Lung (tissue), 12 donors: Measurements from ENCODE around the gene KDM1B. TPM values are rescaled to one million over a fixed set of nuclear protein-coding genes. Genes with fewer than 3 reads are reported as not detected.
A peak's percentile ranks its signal among the peaks of the same experiment; 100 is the strongest.

Experiments used
- ATAC-seq: fragments of 200-7000 bp; cut with Tn5 transposase; one replicate; pipeline ENCODE4 v1.9.1; 2020; ENCODE audit warnings: moderate number of reproducible peaks; ENCODE audit not compliant: insufficient read depth, low FRiP score
- DNase-seq, 3 donors: peaks; one replicate each; pipeline ENCODE4 v3.0.0-alpha.2; 2013 to 2017
- H3K27ac ChIP-seq, 2 donors: one replicate each; pipeline ENCODE4 v1.5.1; 2013; ENCODE audit warnings: mild to moderate bottlenecking in 2 of 2, moderate library complexity in 2 of 2, control low read depth in 1 of 2, inconsistent platforms in 1 of 2, low read depth in 1 of 2, low read length in 1 of 2
- H3K27me3 ChIP-seq, 3 donors: one replicate each; pipeline ENCODE4 v1.5.1; 2013; ENCODE audit warnings: low read length in 2 of 3; ENCODE audit not compliant: control insufficient read depth in 3 of 3, insufficient read depth in 3 of 3
- H3K36me3 ChIP-seq, 4 donors: one replicate each; pipeline ENCODE4 v1.5.1; 2013; ENCODE audit warnings: low read length in 4 of 4, mild to moderate bottlenecking in 1 of 4, moderate library complexity in 1 of 4; ENCODE audit not compliant: control insufficient read depth in 4 of 4, insufficient read depth in 4 of 4
- H3K4me1 ChIP-seq, 5 donors: one replicate each; pipeline ENCODE4 v1.5.1; 2013; ENCODE audit warnings: low read length in 5 of 5, mild to moderate bottlenecking in 2 of 5, moderate library complexity in 1 of 5; ENCODE audit not compliant: control insufficient read depth in 5 of 5, insufficient read depth in 5 of 5
- H3K4me3 ChIP-seq: one replicate; pipeline ENCODE4 v1.5.1; 2013; ENCODE audit warnings: mild to moderate bottlenecking, control low read depth, moderate library complexity
- H3K9ac ChIP-seq, 2 donors: one replicate each; pipeline ENCODE4 v1.5.1; 2013; ENCODE audit warnings: low read length in 2 of 2, control low read depth in 1 of 2; ENCODE audit not compliant: insufficient read depth in 1 of 2
- H3K9me3 ChIP-seq, 4 donors: one replicate each; pipeline ENCODE4 v1.5.1; 2013; ENCODE audit warnings: low read length in 3 of 4, mild to moderate bottlenecking in 1 of 4, moderate library complexity in 1 of 4; ENCODE audit not compliant: control insufficient read depth in 4 of 4, insufficient read depth in 3 of 4
- WGBS, 2 donors: extraction: QIAGEN DNeasy Blood & Tissue Kit; methylation state at CpG; one replicate each; pipeline ENCODE4 v1.1.7; 2013; 5-methylcytosine and 5-hydroxymethylcytosine counted together
- polyA plus RNA-seq, 2 donors: library from polyadenylated mRNA; stranded (reverse); fragments of 200-250 nt; gene quantifications; one replicate each; pipeline ENCODE4 v1.2.1, GENCODE V29; 2013
- total RNA-seq, 2 donors: library from RNA; depleted of rRNA in 1 of 2; stranded (reverse); fragments of >200 nt in 1 of 2; gene quantifications; one replicate each; pipeline ENCODE4 v1.2.1, GENCODE V29; 2014 to 2021
- TF ChIP-seq, protein P1 (sequence below): IDR thresholded peaks from 2 replicates; pipeline ENCODE4 v1.5.1; 2012; ENCODE audit warnings: mild to moderate bottlenecking; ENCODE audit errors: control extremely low read depth, extremely low read depth
- donor health status: control.
- donor health status: control.
- donor health status: Bipolar disorder and iron deficiency.
- donor health status: healthy.
- donor health status: DM: yes; HTN: yes; CAD: no.

KDM1B gene
- total and polyA plus RNA-seq, 4 donors: 4.1 to 26.4 (median 19.6) TPM

DNA sequence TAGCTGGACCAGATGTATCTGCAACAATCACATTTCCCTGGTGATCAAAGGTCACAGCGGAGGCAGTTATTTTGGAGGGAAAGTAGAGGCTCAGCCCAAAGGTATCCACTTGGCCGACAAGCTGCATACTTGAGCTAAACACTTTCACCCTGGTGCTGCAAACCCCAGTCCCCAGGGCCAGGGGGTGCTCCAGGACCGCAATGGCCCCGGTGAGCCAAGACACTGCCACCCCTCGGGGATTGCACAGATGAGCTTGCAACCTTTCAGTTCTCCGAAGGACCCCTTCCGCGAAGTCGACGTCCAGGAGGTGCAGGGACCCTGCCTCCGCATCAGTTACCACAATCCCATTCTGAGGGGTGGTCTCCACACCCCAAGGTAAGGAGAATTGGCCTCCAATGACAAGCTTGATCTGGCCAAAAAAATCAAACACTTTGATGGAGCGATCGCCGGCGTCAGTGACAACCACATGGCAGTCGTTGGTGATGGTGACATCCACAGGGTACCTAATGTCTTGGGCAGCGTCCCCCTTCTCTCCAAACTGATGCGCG, 33.6 kb upstream of the KDM1B start:
- no peaks in the 10 kb centered on the region for H3K9me3 ChIP-seq
- H3K4me3 ChIP-seq: no peak overlapping the region
- 79 to 81% methylated on average over 19 of the region's 19 CpGs for WGBS, 2 donors
- TF ChIP-seq, protein P1, sequence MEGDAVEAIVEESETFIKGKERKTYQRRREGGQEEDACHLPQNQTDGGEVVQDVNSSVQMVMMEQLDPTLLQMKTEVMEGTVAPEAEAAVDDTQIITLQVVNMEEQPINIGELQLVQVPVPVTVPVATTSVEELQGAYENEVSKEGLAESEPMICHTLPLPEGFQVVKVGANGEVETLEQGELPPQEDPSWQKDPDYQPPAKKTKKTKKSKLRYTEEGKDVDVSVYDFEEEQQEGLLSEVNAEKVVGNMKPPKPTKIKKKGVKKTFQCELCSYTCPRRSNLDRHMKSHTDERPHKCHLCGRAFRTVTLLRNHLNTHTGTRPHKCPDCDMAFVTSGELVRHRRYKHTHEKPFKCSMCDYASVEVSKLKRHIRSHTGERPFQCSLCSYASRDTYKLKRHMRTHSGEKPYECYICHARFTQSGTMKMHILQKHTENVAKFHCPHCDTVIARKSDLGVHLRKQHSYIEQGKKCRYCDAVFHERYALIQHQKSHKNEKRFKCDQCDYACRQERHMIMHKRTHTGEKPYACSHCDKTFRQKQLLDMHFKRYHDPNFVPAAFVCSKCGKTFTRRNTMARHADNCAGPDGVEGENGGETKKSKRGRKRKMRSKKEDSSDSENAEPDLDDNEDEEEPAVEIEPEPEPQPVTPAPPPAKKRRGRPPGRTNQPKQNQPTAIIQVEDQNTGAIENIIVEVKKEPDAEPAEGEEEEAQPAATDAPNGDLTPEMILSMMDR: no peak
- no peak for ATAC-seq
- no peak overlapping the region for H3K9ac ChIP-seq
- no peaks in the 10 kb centered on the region for H3K36me3 ChIP-seq
- H3K4me1 ChIP-seq: peaks cover 0 to 6% (median 2%) of the 10 kb centered on the region in 5 donors
- no peak overlapping the region for H3K27ac ChIP-seq
- no peaks in the 10 kb centered on the region for H3K27me3 ChIP-seq
- DNase-seq: no peak

DNA sequence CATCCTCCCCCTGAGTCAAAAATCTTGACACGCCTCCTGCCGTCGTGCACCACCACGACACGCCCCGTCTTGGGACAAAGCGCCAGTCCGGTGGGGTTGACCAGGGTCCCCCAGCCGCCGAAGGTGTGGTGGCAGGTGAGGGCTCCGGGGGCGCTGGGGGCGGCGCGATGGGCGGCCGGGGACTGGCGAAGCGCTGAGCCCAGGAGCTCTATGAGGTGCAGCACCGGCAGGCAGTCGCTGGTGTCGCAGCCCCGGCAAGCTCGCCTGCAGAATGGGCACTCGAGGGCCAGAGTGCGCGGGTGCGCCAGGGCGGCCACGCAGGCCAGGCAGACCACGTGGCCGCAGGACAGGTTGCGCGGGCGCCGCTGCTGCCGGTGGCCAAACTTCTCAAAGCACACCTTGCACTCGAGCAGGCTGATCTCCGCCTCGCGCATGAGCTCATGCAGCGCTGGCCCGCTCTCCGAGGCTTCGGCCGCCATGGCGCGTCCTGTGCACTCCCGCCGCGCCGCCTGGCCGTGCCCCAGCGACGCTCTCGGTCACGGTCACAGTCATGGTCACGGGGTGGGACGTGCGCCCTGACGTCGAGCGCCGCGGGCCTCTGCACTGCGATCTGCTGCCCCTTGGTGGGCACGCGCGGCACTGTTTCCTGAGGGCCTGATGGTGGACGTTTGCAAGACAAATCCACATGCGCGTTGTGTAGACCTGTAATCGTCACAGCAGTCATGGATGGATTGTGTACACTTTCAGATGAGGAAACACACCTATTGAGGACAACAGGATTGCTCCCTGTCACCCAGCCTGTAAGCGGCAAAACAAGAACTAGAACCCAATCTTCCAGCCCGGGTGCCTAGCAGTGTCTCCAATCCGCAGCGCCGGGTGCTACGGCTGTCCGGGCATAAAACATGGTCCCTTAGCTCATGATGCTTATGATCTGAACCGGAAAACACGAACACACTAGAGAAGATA, 32.8 kb upstream of the KDM1B start, which contains the start of gene NHLRC1:
Gene NHLRC1 (minus strand): TSS at position 550 of the 966 bp plus-strand sequence. CDS start 71 bp downstream, at position 479.
- Histone ChIP-seq H3K9ac (peak within 1 kb of the TSS in 1 of 2 donors; percentile 92), H3K27ac (peak within 1 kb of the TSS; percentile 26 to 41), H3K4me1 (peaks cover 0 to 6% (median 2%) of the 10 kb centered on the region in 5 donors), H3K27me3 (no peaks in the 10 kb centered on the region), H3K9me3 (no peaks in the 10 kb centered on the region), H3K36me3 (no peaks in the 10 kb centered on the region), H3K4me3 (peak within 1 kb of the TSS; percentile 45)
- TF ChIP-seq, protein P1: peak; percentile 79
- peak; percentile 98 for ATAC-seq
- peak; percentile 88 to 92 (median 90) for DNase-seq
- 16 to 19% methylated on average over 79 to 82 of the region's 82 CpGs for WGBS, 2 donors

DNA sequence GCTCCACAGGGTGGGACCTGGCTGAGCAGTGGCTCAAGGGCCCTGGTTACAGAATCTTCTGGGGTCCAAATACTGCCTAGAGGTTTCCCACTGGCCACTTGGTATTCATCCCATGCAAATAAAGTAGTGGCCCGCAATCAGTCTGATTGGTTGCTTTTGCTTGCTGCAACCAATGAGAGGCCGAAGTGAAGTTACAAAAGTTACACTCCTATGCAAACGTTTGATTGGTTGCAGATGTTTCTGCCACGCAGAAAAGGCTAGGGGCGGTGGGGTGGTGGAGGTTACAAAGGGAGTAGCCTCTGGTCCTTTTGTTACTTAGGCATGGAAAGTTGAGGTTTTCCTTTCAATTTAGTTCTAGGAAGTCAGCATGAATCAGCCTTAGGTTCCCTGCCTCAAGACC, 29.1 kb upstream of the KDM1B start:
- Histone ChIP-seq H3K27me3 (no peaks in the 10 kb centered on the region), H3K36me3 (peaks cover 0 to 7% (median 0%) of the 10 kb centered on the region in 4 donors), H3K9ac (no peak overlapping the region), H3K27ac (no peak overlapping the region), H3K4me1 (peaks cover 0 to 6% (median 2%) of the 10 kb centered on the region in 5 donors), H3K9me3 (no peaks in the 10 kb centered on the region), H3K4me3 (no peak overlapping the region)
- no peak for DNase-seq
- no peak for ATAC-seq
- WGBS, 2 donors: 74 to 93% methylated on average over 5 of the region's 5 CpGs
- TF ChIP-seq, protein P1: no peak
